Upper lobe of right lung (tissue), 1 donor: ENCODE data around the gene VSIG2. TPM values are rescaled to one million over a fixed set of nuclear protein-coding genes. Genes with fewer than 3 reads are reported as not detected.

ENCODE experiments used
- ATAC-seq: fragments of 200-7000 bp; cut with Tn5 transposase; one replicate; pipeline ENCODE4 v1.9.1; 2020; ENCODE audit warnings: mild to moderate bottlenecking, moderate library complexity
- DNase-seq: peaks from one replicate; pipeline ENCODE4 v3.0.0-alpha.2; 2020
- H3K27ac ChIP-seq: fragments of 200-600 bp; one replicate; pipeline ENCODE4 v1.8.0; 2022
- H3K27me3 ChIP-seq: fragments of 200-600 bp; one replicate; pipeline ENCODE4 v1.8.0; 2022; ENCODE audit warnings: mild to moderate bottlenecking
- H3K36me3 ChIP-seq: fragments of 200-600 bp; one replicate; pipeline ENCODE4 v1.8.0; 2022
- H3K4me1 ChIP-seq: fragments of 200-600 bp; one replicate; pipeline ENCODE4 v1.8.0; 2022
- H3K4me3 ChIP-seq: fragments of 200-600 bp; one replicate; pipeline ENCODE4 v1.8.0; 2022; ENCODE audit warnings: mild to moderate bottlenecking
- H3K9me3 ChIP-seq: fragments of 200-600 bp; one replicate; pipeline ENCODE4 v1.8.0; 2022
- intact Hi-C: fragments of 100-400 bp; cut with DNase I; formaldehyde crosslinking; loops from one replicate; pipeline ENCODE4 v1.11.0; 2022
- total RNA-seq: library from RNA; stranded (reverse); fragmentation: NEBNext Ultra II Directional; extraction: Animal tissue kit (Norgen Biotek cat#: 25700); gene quantifications from one replicate; pipeline ENCODE4 v1.2.1, GENCODE V29; 2021
- TF ChIP-seq, protein P1 (sequence below): fragments of 200-600 bp; IDR thresholded peaks from one replicate; pipeline ENCODE4 v1.8.0; 2022; ENCODE audit warnings: antibody characterized with exemption
- donor health status: DM: no; HTN: yes; CAD: no; lungs with severe emphysema.

Gene VSIG2
- total RNA-seq, 1 donor from 2014 or later: 40.1 TPM

DNA sequence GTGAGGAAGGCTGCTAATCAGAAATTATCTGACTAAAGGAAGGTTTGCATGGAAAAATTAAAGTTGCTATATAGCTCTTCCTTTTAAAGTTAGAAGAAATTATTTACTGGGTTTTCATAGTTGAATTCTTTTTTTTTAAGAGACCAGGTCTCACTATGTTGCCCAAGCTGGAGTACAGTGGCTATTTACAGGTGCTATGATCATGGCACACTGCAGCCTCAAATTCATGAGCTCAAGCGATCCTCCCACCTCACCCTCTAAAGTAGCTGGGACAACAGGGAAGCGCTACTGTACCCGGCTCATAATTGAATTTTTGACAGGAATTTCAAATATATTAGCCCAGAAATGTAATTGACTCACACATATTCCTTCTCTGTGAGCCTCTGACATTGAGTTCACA lies 44.3 kb upstream of the VSIG2 start:
- ATAC-seq (no peak), DNase-seq (no peak)
- Histone ChIP-seq H3K4me1 (peaks cover 24% of the 10 kb centered on the region), H3K9me3 (no peaks in the 10 kb centered on the region), H3K27ac (no peak overlapping the region), H3K4me3 (no peak overlapping the region), H3K27me3 (no peaks in the 10 kb centered on the region), H3K36me3 (no peaks in the 10 kb centered on the region)
- TF ChIP-seq, protein P1, sequence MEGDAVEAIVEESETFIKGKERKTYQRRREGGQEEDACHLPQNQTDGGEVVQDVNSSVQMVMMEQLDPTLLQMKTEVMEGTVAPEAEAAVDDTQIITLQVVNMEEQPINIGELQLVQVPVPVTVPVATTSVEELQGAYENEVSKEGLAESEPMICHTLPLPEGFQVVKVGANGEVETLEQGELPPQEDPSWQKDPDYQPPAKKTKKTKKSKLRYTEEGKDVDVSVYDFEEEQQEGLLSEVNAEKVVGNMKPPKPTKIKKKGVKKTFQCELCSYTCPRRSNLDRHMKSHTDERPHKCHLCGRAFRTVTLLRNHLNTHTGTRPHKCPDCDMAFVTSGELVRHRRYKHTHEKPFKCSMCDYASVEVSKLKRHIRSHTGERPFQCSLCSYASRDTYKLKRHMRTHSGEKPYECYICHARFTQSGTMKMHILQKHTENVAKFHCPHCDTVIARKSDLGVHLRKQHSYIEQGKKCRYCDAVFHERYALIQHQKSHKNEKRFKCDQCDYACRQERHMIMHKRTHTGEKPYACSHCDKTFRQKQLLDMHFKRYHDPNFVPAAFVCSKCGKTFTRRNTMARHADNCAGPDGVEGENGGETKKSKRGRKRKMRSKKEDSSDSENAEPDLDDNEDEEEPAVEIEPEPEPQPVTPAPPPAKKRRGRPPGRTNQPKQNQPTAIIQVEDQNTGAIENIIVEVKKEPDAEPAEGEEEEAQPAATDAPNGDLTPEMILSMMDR: no peak
- intact Hi-C loops: no loop called here

DNA sequence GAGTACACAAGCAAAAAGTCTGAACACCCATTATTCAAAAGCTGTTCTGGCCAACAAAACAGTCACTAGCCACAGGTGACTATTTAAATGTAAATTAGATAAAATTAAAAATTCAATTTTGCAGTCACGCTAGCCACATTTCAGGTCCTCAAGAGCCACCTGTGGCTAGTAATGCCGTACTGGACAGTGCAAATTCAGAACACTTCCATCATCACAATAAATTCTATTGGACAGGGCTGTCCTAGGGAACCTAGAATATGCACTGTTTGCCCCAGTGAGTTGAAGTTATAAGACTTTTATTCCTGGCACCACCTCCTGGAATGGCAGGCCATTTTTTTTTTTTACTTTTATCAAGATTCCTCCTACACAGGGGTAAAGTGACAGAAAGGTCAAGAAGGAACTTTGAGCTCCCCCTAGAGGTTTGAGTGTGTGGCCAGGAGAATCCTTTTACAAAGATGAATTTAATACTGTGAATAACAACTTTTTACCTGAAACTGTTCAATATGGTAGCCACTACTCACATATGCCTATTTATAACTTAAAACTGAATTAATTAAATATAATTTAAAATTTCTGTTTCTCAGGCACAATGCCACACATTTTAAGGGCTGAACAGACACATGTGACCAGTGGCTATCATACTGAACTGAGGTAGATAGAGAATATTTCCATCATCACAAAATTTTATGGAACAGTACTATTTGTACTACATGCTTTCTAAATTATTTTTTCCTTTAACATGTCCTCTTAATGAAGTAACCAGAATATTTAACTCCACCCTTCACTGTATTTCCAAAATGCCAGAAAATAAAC lies 41.6 kb upstream of the VSIG2 start:
- no peak overlapping the region for H3K27ac ChIP-seq
- TF ChIP-seq, protein P1: peak; percentile 70
- H3K36me3 ChIP-seq: no peaks in the 10 kb centered on the region
- H3K4me1 ChIP-seq: peaks cover 10% of the 10 kb centered on the region
- no peaks in the 10 kb centered on the region for H3K27me3 ChIP-seq
- ATAC-seq (peak; percentile 89), DNase-seq (no peak)
- no peak overlapping the region for H3K4me3 ChIP-seq
- H3K9me3 ChIP-seq: no peaks in the 10 kb centered on the region
- intact Hi-C loops: no loop called here

DNA sequence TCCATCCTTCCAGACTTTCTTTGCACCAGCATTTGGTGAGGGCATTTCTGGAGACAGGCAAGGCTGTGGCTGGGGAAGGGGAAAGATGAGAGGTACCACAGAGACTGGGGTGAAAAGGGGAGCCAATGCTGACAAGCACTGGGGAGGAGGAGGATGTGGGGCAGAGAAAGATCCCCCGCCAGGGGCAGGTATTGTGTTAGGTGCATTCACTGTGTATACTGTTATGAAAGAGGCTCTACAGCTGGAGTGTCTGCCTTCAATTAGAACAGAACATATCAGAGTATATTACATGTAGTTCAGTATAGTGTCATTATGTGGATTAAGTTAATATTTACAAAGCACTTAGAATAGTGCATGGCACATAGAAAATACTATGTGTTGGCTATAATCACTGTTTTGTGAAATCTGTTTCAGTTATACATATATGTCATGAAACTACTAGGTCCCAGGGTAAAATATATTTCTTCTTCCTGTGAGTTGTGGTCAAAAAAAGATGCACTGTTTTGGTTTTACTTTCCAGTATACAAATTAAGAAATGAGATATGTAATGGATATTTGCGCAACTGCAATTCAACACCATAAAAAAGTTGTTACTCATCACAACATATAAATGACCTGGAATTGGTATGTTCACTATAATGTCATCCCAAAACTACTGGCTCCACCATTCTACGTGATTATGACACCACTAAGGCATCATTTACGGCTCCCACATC lies 39.7 kb upstream of the VSIG2 start:
- Histone ChIP-seq H3K36me3 (no peaks in the 10 kb centered on the region), H3K9me3 (no peaks in the 10 kb centered on the region), H3K4me1 (peaks cover 6% of the 10 kb centered on the region), H3K27ac (no peak overlapping the region), H3K27me3 (no peaks in the 10 kb centered on the region), H3K4me3 (no peak overlapping the region)
- TF ChIP-seq, protein P1: no peak
- DNase-seq: no peak
- ATAC-seq: peak; percentile 28
- intact Hi-C loops: no loop called here

DNA sequence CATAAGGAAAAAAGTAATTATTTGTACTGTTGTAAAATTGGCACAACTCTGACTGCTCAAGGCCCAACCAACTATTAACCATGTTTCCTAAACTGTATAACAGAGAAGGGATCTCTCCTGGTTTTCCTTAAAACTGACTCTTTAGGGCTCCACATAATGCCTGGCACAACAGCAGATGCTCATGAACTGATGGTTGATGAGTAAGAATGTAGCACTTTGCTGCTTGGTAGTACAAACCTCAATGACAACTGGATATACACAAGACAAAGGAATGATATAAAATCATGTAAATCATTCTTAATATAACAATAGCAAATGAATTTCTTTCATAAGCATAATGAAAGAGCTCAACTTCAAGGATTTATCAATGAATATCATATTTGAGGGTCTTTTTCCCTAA lies 36.5 kb upstream of the VSIG2 start:
- ATAC-seq (no peak), DNase-seq (no peak)
- Histone ChIP-seq H3K4me1 (no peaks in the 10 kb centered on the region), H3K27me3 (no peaks in the 10 kb centered on the region), H3K4me3 (no peak overlapping the region), H3K36me3 (no peaks in the 10 kb centered on the region), H3K27ac (no peak overlapping the region), H3K9me3 (no peaks in the 10 kb centered on the region)
- intact Hi-C loops: no loop called here
- TF ChIP-seq, protein P1: no peak

DNA sequence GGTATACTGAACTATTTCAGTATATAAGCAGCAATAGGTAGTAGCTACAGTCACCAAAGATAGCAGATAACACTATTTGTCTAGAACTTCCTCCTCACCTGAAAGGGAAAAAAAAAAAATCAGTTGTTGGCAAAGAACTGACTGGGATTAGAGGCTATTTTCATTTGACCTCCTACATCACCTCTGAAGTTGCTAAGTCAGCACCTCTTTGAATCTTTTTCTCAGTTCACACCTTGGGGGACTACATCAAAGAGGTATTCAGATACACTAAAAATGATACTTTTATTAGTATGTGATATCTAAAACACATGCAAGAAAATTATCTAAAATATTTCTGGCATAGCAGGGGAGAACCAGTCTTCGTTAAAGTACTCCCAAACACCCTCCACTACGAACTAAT lies 32.0 kb upstream of the VSIG2 start:
- no peak overlapping the region for H3K27ac ChIP-seq
- no peaks in the 10 kb centered on the region for H3K27me3 ChIP-seq
- H3K4me1 ChIP-seq: no peaks in the 10 kb centered on the region
- DNase-seq (no peak), ATAC-seq (no peak)
- H3K36me3 ChIP-seq: no peaks in the 10 kb centered on the region
- H3K9me3 ChIP-seq: no peaks in the 10 kb centered on the region
- TF ChIP-seq, protein P1: no peak
- H3K4me3 ChIP-seq: no peak overlapping the region
- intact Hi-C loops: no loop called here
